Activated CD4-positive, CD25-positive, alpha-beta regulatory T cell (primary cell): ENCODE measurements around the gene AP1B1.
"Not testable (repeated sequence)": the region's sequence is repeated elsewhere in the genome, so short reads cannot be mapped to it uniquely, and the experiment has no call there.

ENCODE experiments used
- DNase-seq, 4 experiments: peaks; one replicate each; lab custom pipeline; 2025; lab: John Stamatoyannopoulos, UW

Gene AP1B1

DNA sequence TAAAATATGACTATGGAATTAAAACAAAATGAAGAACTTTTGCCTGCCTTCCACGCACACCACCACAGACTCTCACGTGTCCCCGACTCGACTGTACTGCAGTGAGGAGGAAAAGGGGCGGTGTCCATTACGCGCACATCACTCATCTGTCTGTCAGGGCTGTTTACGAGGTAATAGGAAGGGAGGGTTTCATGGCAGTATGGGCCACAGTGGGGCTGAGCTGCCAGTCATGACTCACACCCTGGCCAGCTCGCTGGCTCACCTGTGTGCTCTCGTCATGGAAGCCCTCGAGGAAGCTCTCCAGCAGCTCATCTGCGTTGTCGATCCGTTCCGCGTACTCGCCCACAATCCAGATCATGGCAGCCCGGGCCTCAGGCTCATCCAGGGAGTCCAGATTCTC, 39.4 kb downstream of the AP1B1 start:
- no peak for DNase-seq

DNA sequence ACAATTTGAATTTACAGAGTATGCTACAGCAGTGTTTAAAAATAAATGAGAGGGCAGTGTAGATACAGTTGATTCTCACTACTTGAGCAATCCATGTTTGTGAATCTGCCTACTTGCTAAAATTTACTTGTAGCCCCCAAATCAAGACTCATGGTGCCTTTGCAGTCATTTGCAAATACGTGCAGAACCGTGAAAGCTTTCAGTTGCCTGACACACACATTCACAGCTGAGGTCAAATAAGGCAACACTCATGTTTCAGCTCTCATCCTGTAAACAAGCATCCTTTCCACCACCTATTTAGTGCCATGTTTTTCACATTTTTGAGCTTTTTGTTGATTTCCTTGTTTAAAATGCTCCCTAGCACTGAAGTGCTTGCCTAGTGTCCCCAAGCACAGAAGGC, 40.3 kb downstream of the AP1B1 start:
- no peak for DNase-seq

DNA sequence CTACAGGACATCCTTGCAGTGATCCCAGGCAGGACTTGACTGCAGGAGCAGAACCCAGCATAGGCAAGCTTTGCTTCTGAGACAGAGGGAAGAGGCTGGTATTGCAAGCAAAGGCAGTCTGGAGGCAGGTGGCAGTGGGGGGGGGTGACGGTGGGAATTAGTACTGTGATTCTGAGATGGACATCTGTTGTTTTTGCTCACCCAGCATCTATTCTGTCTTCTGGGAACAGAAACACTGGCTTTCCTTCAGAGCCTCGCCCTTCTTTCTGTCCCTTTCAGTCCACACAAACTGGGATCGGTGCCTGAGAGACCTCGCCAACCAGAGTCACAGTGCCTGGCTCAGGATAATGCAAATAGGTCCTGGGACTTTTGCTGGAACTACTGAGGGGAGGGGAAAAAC, 41.7 kb downstream of the AP1B1 start:
- no peak for DNase-seq

DNA sequence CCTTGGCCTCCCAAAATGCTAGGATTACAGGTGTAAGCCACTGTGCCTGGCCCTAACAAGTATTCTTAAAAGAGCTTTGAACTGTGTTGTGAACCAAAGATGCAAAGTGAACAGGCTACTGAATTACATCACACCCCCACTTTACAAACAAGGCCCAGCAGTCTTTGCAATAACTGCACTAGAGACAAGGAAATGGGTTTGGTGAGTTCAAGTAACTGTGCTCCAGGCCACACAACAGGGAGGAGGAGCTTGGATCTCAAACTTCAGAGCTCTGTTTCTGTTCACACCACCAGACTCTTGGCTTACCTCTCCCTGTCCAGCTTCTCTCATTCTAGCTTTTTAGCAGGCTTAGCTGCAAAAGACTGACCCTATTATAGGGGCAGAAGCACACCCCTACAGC, 42.4 kb downstream of the AP1B1 start:
- no peak for DNase-seq

DNA sequence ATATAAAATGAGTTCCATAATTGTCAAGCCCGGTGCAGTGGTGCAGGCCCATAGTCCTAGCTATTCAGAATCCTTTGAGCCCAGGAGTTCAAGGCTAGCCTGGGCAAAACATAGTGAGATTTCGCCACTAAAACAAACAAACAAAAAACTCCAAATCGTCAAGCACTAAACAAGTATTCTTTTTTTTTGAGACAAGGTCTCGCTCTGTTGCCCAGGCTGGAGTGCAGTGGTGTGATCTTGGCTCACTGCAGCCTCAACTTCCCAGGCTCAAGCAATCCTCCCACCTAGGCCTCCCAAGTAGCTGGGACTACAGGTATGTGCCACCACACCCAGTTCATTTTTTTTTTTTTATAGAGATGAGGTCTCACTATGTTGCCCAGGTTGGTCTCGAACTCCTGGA, 43.5 kb downstream of the AP1B1 start:
- DNase-seq, result not testable (repeated sequence)

DNA sequence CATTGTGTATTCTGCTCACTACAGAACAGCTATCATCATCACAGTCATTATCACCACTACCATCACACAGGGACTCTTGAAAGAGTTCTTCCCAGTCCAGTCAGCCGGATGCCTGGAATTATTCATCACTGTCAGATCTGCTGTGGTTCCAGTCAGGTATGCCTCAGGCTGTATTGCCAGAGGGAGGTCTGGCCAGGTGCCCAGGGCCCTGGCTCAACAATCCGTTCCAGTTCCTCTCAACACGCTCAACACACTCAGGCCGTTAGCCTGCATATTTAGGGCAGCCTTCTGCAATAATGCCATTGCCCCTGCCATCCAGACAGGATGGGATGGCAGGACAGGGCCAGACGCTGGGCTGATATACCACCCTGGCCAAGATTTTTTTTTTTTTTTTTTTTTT, 44.2 kb downstream of the AP1B1 start:
- no peak for DNase-seq

DNA sequence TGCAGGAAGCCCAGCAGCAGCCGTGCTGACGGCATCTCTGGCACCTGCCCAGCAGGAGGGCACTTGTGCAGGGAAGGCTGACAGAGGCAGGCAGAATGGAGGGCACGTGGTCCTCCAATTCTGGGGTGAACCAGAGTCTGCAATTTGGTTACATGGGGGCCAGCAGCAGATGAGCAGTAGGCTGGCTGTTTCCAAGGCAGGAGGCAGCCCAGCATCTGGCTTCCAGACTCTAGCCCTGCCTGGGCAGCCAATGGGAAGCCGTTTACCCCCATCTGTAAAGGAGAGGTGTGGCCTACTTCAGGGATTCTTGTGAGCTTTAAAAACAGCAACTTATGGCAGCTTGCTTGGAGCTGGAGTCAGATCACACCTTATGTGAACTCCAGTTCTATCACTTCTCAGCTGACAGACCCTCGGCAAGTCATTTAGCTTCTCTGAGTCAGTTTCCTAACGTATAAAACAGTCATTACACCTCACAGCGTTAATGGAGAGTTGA, 45.0 kb downstream of the AP1B1 start:
- no peak for DNase-seq

DNA sequence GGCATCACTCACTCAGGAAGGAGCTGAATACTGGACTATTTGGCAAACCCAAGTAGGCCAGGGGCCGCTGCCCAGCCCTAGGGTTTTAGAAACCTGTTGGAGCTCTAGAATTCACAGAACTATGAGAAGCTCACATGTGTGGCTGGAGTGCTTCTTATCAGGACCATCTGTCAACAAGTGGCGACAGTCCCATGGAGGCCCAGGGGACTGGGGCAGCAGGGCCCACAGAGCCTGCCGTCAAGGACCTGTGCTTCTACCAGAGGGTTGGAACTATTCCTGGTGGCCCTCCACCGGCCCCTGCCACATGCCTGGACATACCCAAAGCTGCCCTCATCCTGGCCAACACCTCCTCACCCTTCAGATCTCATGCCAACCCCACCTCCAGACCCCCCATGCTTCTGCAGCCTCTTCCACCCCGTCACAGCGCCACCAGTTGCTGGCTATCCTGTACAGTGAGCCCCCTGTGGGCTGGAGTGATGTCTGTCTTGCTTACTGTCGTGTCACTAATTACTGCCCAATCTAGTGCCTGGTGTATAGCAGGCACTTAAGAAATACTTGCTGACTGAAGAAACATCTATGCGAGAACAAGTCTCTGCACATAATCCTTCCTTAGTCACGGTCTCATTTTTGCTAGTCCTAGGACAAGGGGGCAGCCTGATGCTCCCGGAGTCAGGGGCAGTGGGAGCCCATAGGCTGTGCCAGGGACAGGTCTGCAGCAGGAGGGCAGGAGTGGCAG, 45.6 kb downstream of the AP1B1 start:
- DNase-seq, result no peak

DNA sequence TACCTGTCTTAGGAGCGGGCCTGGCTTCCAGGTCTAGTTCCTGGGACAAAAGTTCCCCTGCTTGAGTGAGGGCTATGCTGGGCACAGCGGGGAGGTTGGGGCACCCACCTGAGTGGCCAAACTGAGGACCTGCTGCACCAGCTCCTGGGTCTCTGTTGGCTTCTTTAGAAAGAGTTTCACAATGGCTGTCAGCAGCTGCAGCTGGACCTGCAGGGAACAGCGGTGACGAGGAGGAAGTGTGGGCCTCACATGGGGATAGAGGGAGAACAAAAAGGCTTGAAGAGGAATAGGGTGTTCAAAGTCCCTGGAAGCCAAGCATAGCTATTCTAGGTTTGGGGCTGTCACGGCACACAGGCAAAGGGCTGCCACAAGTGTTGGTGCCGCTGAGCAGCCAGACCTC, 46.2 kb downstream of the AP1B1 start:
- DNase-seq, result no peak

DNA sequence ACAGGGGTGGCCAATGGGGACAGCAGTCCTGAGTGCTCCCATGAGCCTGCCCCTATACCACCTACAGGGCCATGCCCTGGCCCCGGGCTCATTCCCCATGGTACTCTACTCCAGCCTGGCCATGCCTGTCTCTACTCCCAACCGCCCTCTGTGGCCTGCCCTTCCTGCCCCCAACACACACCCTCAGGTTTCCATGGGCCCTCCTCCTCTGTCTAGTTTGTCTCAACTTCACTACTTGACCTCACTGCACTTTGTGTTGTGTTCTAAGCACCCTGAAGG, 46.6 kb downstream of the AP1B1 start:
- no peak for DNase-seq

DNA sequence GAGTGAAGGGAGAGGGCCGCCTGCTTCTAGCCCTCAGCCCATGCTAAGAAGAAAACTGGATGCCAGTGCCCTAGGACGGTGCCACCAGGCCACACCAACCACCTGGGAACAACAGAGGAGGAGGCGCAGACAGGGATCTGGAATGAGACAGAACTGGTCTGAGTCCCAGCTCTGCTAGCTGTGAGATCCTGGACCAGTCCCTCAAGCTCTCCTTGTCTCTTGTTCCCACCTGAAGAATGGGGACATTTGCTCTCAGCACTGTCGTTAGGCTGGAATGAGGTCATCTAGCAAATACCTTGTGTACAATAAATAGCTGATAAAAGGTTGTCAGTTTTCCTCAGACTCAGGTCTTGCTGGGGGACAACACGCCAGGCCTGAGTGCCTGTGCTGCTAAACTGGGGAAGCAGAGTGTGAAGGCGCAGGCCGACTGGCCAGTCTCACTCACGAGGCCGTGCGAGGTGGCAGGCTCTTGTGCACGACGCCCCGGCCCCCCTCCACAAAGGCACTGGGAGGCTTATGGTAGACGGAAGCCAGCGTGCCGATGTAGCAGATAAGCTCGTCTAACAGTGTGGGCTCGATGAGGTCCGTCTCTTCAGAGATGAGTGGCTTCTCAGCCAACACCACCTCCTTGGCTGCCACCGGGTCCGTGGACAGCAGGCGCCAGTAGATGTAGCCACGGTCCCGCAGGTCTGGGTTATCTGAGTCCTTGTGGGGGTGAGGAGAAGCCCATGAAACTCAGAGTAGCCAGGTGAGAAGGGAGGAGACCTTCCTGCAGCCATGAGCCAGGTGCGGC, 47.1 kb downstream of the AP1B1 start:
- no peak for DNase-seq

DNA sequence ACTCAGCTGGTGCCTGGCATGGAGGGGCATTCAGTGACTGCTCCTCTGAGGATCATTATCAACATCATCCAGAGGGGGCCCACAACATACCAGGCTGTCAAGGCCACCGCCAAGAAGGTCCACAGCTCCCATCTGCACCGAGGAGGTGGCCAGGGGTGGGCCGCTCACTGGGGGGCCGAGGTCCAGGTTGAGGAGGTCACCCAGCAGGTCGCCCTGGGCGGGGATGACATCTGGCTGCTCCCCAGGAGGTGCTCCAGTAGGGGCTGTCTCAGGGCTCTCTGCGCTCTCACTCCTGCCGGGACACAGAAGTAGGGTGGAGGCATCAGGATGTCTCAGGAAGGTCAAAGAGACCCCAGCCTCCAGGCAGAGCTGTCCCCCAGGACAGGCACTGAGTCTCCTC, 47.8 kb downstream of the AP1B1 start:
- no peak for DNase-seq

DNA sequence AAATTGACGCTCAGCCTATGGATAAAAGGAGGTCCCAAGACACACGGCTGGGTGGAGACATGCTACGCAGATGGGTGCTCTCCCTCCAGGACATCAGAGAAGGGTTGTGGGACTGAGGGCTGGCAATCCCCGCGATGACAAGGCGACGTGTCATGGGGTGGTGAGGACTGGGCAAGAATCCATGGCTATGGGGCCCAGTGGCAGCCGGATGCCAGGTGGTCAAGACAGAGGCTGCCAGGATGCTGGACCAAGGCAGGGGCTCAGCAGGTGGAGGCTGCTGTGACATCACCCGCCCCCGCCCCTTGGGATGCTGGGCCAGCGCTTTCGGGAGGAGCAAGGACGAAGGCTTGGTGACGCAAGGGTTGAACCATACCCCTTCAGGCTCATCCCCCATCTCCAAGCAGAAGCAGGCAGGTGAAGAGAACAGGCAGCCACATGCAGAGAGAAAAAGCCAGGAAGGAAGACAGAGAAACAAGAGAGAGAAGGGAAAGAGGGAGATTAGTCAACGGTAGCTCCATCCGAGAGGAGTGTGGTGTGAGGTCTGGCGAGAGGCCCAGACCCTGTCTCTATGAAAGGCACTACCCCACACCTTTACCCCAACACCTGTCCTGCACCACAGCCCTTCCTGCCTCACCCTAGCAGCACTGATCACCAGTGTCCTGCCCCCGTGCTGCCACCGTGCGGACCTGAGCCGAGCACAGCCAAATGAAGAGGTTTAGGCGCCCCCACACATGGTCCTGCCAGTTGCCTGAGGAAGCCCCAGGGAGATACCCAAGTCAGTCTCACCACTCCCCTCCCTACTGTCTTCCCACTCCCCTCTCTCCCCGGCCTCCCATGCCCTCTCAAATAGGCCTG, 48.8 kb downstream of the AP1B1 start:
- DNase-seq, result no peak

DNA sequence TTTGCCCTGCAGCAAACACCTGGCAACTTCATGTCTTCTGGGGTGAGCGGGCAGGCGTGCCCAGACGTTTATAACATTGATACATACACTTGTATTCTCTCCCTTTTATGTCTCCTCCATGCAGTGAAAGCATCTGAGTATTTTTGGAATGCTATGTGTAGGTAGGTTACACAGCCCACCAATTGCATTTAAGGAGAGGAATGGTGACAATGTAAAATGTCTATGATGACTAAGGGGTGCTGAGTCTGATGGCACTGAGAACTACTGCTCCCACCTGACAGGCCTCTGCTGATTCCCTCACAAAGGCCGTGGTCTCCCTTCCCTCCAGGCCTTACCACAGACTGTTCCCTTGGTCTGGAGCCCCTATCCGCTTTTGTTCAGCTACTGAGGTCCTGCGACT, 50.0 kb downstream of the AP1B1 start:
- no peak for DNase-seq

DNA sequence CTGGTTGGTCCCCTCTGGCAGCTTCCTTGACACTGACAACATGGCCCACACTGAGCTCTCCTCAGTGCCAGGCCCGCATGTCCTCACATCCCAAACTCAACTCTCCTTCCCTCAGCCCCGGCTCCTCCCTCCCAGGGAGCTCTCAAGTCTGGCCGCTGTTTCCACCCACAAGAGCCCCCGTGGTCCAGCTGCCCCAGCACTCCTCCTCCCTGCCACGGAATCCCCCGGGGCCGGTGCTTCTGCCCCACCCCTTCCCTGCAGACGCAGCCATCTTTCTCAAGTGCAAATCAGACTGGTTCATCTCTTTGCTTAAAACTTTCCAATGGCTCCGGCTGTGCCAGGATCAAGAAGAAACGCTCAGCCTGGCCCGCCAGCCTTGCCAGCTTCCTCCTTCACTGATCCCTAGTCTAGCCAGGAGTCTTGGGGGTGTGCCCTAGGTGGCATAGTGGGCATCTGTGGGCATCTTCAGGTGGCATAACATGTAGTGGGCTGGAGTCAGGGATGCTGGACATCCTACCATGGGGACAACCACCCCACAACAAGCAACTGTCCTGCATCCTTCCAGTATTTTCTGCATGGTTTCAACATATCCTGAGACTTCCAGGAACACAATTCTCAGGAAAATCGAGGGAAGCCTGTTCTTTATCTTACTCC, 50.6 kb downstream of the AP1B1 start:
- no peak for DNase-seq

DNA sequence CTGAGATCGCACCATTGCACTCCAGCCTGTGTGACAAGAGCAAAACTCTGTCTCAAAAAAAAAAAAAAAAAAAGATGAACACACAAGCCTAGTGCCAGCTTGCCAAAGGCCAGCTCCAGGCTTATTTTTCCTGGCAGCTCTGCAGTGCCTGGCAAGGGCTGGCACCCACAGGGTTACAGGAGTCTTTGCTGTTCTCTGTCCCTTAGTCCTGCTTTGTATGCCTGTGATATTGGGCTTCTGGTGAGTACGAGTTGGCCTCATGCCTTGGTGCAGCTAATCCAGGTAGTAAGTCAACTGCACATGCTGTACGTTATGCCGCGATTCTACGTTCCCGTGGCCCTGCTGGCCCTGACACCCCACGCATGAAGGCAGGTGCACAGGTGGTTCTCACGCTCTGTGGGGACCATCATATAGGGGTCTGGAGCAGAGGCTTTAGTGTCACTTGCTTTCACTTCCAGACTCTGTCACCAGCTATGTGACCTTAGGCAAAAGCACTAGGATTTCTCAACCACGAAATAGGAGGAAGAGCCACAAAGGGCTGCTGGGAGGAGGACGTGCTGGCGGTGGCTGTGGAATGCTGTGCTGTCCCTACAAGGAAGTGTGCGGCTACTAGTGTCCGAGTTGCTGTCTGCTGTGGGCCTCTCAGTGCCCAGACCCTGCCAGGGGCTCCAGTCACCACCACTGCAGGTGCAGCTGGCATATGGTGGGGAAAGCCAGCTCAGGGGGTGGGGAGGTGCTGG, 51.4 kb downstream of the AP1B1 start:
- DNase-seq, result no peak

DNA sequence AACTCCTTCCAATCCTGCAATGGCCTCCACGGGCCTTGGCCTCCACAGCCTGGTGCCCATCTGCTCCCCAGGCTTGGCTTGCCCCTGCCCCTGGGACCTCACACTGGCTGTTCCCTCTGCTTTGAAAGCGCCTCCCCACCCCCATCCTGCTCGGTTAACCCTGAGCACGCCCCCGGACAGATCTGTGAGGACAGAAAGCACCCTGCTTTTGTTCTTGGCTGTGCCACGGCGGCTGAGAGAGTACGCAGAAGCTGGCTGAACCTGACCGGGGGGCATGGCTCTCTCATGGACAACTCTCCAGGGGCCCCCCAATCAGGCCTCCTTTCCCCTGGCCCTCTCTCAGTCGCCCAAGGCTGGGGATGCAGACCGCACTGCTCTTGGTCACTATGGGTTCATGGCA, 52.7 kb downstream of the AP1B1 start:
- DNase-seq, result no peak

DNA sequence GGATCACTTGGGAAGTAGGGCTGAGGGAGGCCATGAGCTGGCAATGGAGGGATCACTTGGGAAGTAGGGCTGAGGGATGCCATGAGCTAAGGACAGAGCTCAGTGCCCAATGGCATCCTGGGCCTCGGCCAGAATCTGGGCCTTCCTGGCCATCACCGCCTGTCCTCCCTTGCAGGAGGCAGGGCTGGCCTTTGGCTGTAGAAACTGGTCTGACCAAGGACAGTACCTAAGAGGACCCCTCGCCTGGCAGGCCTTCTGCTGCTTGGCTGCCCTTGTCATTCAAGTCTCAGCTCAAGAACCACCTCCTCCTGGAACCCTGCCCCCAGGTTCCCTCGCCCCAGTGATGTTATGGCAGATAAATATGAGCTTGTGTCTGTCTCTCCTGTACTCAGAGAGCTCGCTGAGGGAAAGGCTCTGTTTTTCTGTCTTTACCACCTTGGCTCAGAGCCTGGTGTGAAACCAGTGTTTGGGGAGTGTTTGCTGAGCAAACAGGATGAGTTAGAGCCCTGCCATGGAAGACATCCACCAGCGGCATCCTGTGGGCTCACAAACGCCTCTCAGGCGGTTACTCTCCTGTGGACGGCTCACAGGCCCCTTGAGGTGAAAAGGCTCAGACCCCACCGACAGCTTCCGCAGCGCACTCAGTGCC, 53.5 kb downstream of the AP1B1 start:
- no peak for DNase-seq

DNA sequence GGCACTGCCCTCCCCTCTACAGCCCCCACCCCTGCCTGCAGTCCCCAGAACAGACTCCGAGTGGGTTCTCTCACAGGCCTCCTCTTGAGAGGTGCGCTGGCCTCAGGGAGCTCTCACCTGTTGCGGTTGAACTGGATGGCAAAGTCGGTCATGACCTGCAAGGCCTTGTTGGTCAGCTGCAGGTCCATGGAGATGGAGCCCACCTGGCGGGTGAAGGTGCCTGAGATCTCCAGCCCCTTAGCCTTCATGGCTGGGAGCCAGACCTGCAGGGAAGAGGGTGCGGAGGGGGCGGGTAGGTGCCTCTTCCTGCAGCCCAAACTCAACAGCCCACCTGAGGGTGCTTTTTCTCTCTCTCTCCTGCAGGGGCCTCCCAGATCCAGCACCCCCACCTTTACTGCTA, 54.2 kb downstream of the AP1B1 start:
- DNase-seq, result no peak

DNA sequence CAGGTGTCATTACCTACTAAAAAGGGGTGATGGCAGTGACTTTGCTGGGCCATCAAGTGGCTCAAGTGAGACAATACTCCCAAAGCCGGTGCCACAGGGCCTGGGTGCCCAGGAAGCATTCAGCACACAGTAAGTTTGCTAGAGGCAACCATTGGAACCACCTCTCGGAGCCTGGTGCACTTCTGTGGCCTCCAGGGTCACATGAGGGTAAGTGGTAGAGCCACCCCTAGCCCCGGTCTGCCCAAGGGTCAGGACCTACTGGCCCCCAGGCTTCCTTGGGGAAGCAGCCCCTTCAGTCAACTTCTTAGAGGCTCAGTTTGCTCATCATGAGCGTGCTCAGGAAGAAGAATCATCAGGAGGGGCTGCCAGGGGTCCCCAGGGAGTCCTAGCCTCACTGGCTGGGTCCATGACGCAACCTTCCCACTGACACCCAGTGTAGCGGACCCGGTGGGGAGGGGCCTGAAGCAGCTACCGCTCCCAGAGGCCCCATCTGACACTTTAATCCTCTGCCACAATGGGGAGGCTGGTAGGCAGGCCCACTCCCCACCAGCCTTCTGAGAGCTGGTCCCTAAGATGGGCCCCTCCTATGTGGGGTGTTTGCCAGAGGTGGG, 55.4 kb downstream of the AP1B1 start:
- no peak for DNase-seq
